Dendritic cell treated with granulocyte-macrophage colony-stimulating factor and Interleukin-4, amounts not matched to agents 40 ng/mL and 50 ng/mL, for 4 days (primary cell): Measurements from ENCODE around the gene OVOL1.
"Not testable (repeated sequence)": the region's sequence is repeated elsewhere in the genome, so short reads cannot be mapped to it uniquely, and the experiment has no call there.

ENCODE experiments used
- H3K27ac Mint-ChIP-seq: one replicate; pipeline ENCODE4 v1.8.0; 2022; ENCODE audit warnings: mild to moderate bottlenecking, mixed read lengths
- H3K27me3 Mint-ChIP-seq: one replicate; pipeline ENCODE4 v1.8.0; 2022; ENCODE audit warnings: mild to moderate bottlenecking, mixed read lengths
- H3K36me3 Mint-ChIP-seq: one replicate; pipeline ENCODE4 v1.8.0; 2022; ENCODE audit warnings: low read depth, mixed read lengths
- H3K4me1 Mint-ChIP-seq: one replicate; pipeline ENCODE4 v1.8.0; 2022; ENCODE audit warnings: low read depth, mixed read lengths
- H3K4me3 Mint-ChIP-seq: one replicate; pipeline ENCODE4 v1.8.0; 2022; ENCODE audit warnings: mild to moderate bottlenecking, moderate library complexity, mixed read lengths
- H3K9me3 Mint-ChIP-seq: one replicate; pipeline ENCODE4 v1.8.0; 2022; ENCODE audit warnings: mixed read lengths
- intact Hi-C: fragments of 100-400 bp; cut with micrococcal nuclease; formaldehyde crosslinking; loops from one replicate; pipeline ENCODE4 v1.15.0; 2022

The OVOL1 gene

GRCh38 chr11:65786786-65787636 is at the start of gene OVOL1:
Gene OVOL1 (plus strand): TSS chr11:65787063. CDS start chr11:65787374, 311 bp downstream.
- H3K9me3 Mint-ChIP-seq, result no peaks in the 10 kb centered on the region
- peaks cover 43% of the 10 kb centered on the region for H3K4me1 Mint-ChIP-seq
- peak within 1 kb of the TSS; percentile 71 for H3K4me3 Mint-ChIP-seq
- H3K27me3 Mint-ChIP-seq, result peaks cover 84% of the 10 kb centered on the region
- intact Hi-C loops, result no loop called here
- H3K36me3 Mint-ChIP-seq, result no peaks in the 10 kb centered on the region
- H3K27ac Mint-ChIP-seq, result no peak within 1 kb of the TSS

- Mint-ChIP-seq H3K27me3 (peaks cover 6% of the 10 kb centered on the region), H3K4me1 (no peaks in the 10 kb centered on the region), H3K9me3 (peaks cover 13% of the 10 kb centered on the region), H3K4me3 (no peak overlapping the region), H3K27ac (no peak overlapping the region), H3K36me3 (no peaks in the 10 kb centered on the region)
- intact Hi-C loops, result no loop called here
Observed at GRCh38 chr11:65739022-65739421, 47.8 kb upstream of the OVOL1 start.

- H3K27me3 Mint-ChIP-seq, result peaks cover 6% of the 10 kb centered on the region
- H3K4me3 Mint-ChIP-seq, result no peak overlapping the region
- peaks cover 13% of the 10 kb centered on the region for H3K9me3 Mint-ChIP-seq
- no peak overlapping the region for H3K27ac Mint-ChIP-seq
- no peaks in the 10 kb centered on the region for H3K4me1 Mint-ChIP-seq
- intact Hi-C loops, result no loop called here
- H3K36me3 Mint-ChIP-seq, result no peaks in the 10 kb centered on the region
Observed at GRCh38 chr11:65741185-65741584, 45.7 kb upstream of the OVOL1 start.

GRCh38 chr11:65742353-65742752 is 44.5 kb upstream of the OVOL1 start:
- Mint-ChIP-seq H3K9me3 (peaks cover 1% of the 10 kb centered on the region), H3K4me3 (no peak overlapping the region), H3K4me1 (no peaks in the 10 kb centered on the region), H3K27me3 (peaks cover 6% of the 10 kb centered on the region), H3K27ac (no peak overlapping the region), H3K36me3 (no peaks in the 10 kb centered on the region)
- intact Hi-C loops, result no loop called here

DNA sequence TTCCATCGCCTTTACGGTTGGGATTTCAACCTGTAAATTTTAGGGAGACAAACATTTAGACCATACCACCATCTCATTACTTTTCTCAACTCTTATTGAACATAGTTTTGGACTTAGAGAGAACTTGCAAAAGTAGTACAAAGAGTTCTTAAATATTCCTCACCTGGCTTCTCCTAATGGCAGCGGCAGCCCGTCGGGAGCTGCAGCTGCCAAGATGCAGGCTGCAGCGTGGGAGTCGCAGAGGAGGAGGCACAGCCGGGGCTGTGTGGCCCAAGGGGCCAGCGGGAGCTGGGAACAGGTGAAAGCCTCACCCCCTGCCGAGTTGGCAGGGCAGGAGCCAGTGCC is 43.2 kb upstream of the OVOL1 start:
- H3K4me3 Mint-ChIP-seq, result no peak overlapping the region
- H3K36me3 Mint-ChIP-seq, result no peaks in the 10 kb centered on the region
- peaks cover under 1% of the 10 kb centered on the region for H3K27me3 Mint-ChIP-seq
- no peaks in the 10 kb centered on the region for H3K4me1 Mint-ChIP-seq
- H3K9me3 Mint-ChIP-seq, result no peaks in the 10 kb centered on the region
- intact Hi-C loops, result no loop called here
- H3K27ac Mint-ChIP-seq, result no peak overlapping the region

DNA sequence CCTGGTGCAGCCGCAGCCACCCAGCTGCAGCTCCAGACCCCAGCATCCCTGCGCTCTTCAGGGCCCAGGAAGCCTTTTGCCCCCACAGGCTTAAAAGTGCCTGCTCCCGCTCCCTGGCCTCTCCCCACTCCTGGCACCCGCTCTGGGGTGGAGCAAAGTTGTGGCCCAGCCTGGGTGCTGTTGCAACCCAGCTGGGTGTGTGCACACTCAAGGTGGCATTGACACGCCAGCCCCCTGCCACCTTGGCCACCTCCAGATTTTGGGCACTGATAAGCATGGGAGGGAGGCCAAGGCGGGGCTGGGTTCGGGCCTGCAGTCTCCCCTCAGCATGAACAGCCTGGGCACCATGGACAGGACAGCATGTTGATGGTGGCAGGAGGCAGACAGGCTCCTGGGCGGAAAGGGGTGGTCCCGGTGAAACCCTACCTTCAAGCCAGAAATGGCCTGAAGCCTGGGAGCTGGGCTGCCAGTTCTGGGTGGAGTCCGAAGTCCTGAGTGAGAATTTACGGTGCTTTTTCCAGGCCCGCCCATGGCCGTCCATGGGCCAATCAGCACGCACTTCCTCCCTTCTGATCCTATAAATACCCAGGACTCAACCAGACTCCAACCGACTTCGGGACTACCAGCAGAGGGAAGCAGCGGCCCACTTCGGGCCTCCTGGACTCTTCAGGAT is 42.7 kb upstream of the OVOL1 start:
- Mint-ChIP-seq H3K27ac (no peak overlapping the region), H3K27me3 (no peaks in the 10 kb centered on the region), H3K4me3 (no peak overlapping the region), H3K4me1 (no peaks in the 10 kb centered on the region), H3K36me3 (no peaks in the 10 kb centered on the region), H3K9me3 (no peaks in the 10 kb centered on the region)
- intact Hi-C loops, result no loop called here

DNA sequence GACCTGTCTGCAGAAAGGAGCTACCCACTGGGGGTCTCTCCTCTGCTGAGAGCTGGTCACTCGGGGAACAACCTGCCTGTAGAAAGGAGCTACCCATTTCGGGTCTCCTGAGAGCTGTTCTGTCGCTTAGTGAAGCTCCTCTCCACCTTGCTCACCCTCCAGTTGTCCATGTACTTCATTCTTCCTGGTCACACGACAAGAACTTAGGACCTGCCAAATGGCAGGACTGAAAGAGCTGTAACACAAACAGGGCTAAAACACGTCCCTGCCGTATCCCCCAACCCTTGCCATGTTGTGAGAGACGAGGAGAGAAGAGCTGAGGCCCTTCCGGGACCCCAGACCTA is 42.2 kb upstream of the OVOL1 start:
- intact Hi-C loops, result no loop called here

DNA sequence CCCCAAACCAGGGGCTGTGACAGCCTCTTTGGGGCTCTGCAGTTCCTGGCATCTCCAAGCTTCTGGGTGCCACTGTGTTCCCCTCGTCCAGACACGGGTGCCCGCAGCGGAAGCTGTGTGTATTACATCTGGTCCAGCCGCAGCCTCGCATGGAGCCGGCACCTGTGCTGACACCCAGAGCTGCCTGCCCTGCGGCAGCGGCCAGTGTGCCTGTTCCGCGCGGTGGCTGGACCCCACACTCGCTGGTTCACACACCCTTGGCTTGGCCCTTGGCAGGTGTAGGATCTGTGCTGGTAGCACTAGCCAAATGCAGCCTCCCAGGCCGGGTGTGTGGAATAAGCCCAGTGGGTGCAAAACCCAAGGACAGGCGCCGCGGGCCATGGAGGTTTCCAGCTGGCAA is 41.8 kb upstream of the OVOL1 start:
- Mint-ChIP-seq H3K4me3 (no peak overlapping the region), H3K27me3 (no peaks in the 10 kb centered on the region), H3K36me3 (no peaks in the 10 kb centered on the region), H3K9me3 (no peaks in the 10 kb centered on the region), H3K4me1 (no peaks in the 10 kb centered on the region), H3K27ac (no peak overlapping the region)
- intact Hi-C loops, result no loop called here

More for the DNA sequence above, 42.2 kb upstream of the OVOL1 start:
- Mint-ChIP-seq H3K4me3 (no peak overlapping the region), H3K27me3 (no peaks in the 10 kb centered on the region), H3K36me3 (no peaks in the 10 kb centered on the region), H3K27ac (no peak overlapping the region), H3K9me3 (no peaks in the 10 kb centered on the region), H3K4me1 (no peaks in the 10 kb centered on the region)

DNA sequence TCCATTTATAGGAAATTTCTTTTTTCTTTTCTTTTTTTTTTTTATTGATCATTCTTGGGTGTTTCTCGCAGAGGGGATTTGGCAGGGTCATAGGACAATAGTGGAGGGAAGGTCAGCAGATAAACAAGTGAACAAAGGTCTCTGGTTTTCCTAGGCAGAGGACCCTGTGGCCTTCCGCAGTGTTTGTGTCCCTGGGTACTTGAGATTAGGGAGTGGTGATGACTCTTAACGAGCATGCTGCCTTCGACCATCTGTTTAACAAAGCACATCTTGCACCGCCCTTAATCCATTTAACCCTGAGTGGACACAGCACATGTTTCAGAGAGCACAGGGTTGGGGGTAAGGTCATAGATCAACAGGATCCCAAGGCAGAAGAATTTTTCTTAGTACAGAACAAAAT is 24.7 kb upstream of the OVOL1 start:
- intact Hi-C loops, H3K4me3 Mint-ChIP-seq, H3K27ac Mint-ChIP-seq, H3K9me3 Mint-ChIP-seq, H3K27me3 Mint-ChIP-seq, H3K4me1 Mint-ChIP-seq, H3K36me3 Mint-ChIP-seq: not testable (repeated sequence)

DNA sequence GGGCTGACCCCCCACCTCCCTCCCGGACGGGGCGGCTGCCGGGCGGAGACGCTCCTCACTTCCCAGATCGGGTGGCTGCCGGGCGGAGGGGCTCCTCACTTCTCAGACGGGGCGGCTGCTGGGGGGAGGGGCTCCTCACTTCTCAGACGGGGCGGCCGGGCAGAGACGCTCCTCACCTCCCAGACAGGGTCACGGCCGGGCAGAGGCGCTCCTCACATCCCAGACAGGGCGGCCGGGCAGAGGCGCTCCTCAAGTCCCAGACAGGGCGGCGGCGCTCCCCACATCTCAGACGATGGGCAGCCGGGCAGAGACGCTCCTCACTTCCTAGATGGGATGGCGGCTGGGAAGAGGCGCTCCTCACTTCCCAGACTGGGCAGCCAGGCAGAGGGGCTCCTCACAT is 24.0 kb upstream of the OVOL1 start:
- H3K36me3 Mint-ChIP-seq, H3K9me3 Mint-ChIP-seq, intact Hi-C loops, H3K4me3 Mint-ChIP-seq, H3K27me3 Mint-ChIP-seq, H3K4me1 Mint-ChIP-seq, H3K27ac Mint-ChIP-seq: not testable (repeated sequence)

DNA sequence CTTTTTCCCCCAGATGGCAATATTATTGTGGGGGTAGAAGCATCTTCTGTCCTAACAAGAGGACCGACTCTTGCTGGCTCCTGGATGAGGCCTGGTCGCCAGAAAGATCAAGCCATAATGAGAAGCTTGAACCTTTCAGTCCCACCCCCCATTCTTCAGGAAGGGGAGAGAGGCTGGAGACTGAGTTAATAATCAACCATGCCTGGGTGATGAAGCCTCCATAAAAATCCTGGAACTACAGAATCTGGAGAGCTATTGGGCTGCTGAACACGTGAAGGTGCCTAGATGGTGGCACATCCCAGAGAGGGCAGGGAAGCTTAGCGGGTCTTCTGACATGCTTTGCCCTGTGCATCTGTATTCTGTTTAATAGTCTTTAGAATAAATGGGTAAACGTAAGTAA is 22.4 kb upstream of the OVOL1 start:
- intact Hi-C loops, result no loop called here
- Mint-ChIP-seq H3K4me1 (peaks cover 11% of the 10 kb centered on the region), H3K9me3 (no peaks in the 10 kb centered on the region), H3K27me3 (no peaks in the 10 kb centered on the region), H3K36me3 (peaks cover 9% of the 10 kb centered on the region), H3K27ac (no peak overlapping the region), H3K4me3 (no peak overlapping the region)

DNA sequence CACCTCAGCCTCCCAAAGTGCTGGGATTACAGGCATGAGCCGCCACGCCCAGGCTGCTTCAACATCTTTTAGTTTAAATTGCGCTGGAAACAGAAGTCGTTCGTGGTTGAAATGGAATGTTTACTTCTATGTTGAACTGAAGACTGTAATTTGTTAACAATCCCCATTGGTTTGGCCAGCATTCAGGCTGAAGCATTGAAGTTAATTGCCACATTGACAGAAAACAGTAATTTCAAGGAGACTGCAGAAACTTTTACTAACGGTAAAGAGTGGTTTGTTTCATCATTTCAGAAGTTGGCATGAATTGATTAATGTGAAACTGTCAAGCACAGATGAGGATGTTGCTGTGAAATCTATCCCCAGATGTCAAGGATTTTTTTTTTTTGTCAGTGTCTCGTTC is 20.3 kb upstream of the OVOL1 start:
- intact Hi-C loops, result no loop called here
- no peaks in the 10 kb centered on the region for H3K27me3 Mint-ChIP-seq
- no peak overlapping the region for H3K27ac Mint-ChIP-seq
- H3K36me3 Mint-ChIP-seq, result peaks cover 9% of the 10 kb centered on the region
- no peaks in the 10 kb centered on the region for H3K9me3 Mint-ChIP-seq
- no peak overlapping the region for H3K4me3 Mint-ChIP-seq
- peaks cover 31% of the 10 kb centered on the region for H3K4me1 Mint-ChIP-seq

- Mint-ChIP-seq H3K36me3 (peaks cover 9% of the 10 kb centered on the region), H3K4me3 (no peak overlapping the region), H3K27me3 (no peaks in the 10 kb centered on the region), H3K4me1 (peaks cover 32% of the 10 kb centered on the region), H3K27ac (no peak overlapping the region), H3K9me3 (no peaks in the 10 kb centered on the region)
- intact Hi-C loops, result no loop called here
Observed at GRCh38 chr11:65767406-65767805, 19.5 kb upstream of the OVOL1 start.

GRCh38 chr11:65767806-65768205 is 19.1 kb upstream of the OVOL1 start:
- intact Hi-C loops, H3K4me3 Mint-ChIP-seq, H3K36me3 Mint-ChIP-seq, H3K27ac Mint-ChIP-seq, H3K27me3 Mint-ChIP-seq, H3K9me3 Mint-ChIP-seq: not testable (repeated sequence)
- peaks cover 32% of the 10 kb centered on the region for H3K4me1 Mint-ChIP-seq
